ENCODE results near the gene KCNS1. TPM values are rescaled to one million over a fixed set of nuclear protein-coding genes. Genes with fewer than 3 reads are reported as not detected.

KCNS1 gene
- total and polyA plus RNA-seq, 2 of the 8 experiments (the other 6 are each of a cell fraction or from before 2014, with no cell fraction given): 1.4 to 1.8 TPM

DNA sequence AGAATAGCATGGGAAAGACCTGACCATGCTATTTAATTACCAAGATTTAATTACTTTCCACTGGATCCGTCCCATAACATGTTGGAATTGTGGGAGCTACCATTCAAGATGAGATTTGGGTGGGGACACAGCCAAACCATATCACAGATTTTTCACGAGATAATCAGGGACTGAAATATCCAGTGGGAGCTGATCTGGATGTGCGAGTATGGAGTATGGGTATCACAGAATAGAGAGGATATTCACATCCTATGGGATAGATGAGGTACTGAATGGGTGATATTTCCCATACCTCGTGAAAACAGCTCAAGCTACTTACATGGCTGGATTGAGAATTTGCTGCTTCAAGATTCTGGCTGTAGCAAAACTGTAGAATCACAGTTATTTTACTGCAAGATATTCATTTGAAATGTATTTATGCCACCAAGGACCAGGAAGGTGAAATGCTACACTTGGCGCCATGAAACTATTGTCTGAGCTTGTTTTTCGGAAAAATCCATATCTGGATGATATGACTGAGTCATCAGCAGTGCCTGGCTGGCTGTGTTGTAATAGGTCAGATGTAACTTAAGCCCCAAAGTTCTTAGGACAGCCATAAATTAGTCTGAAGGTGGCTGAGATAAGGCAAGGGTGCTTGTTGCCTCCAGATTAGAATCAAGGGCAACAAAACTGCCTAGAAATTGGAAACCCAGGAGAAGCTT, 29.8 kb downstream of the KCNS1 start:
- no peak overlapping the region for H2BK120ac ChIP-seq (replicated peaks; ENCODE audit: low read depth, low read length)
- TF ChIP-seq BACH1 (IDR thresholded peaks at IDR 0.05; ENCODE audit: low read length) (no peak), CEBPB (IDR thresholded peaks at IDR 0.05; ENCODE audit: low read depth, low read length) (no peak), SRF (IDR thresholded peaks at IDR 0.05; ENCODE audit: low read depth, low read length) (no peak), SIX5 (IDR thresholded peaks at IDR 0.05; ENCODE audit: low read depth, low read length) (no peak), CHD2 (IDR thresholded peaks at IDR 0.05; ENCODE audit: low read length) (no peak), POLR2AphosphoS5 (IDR thresholded peaks at IDR 0.05; ENCODE audit: low read depth, low read length) (no peak), TAF7 (optimal IDR thresholded peaks at IDR 0.05; ENCODE audit: borderline replicate concordance, low read depth, low read length) (no peak), RXRA (IDR thresholded peaks at IDR 0.05; ENCODE audit: insufficient read depth, low read depth, low read length) (no peak), RBBP5 (IDR thresholded peaks at IDR 0.05; ENCODE audit: borderline replicate concordance, low read depth, low read length) (no peak), SIRT6 (IDR thresholded peaks at IDR 0.05; ENCODE audit: low read length) (no peak), JUND (IDR thresholded peaks at IDR 0.05; ENCODE audit: low read length) (no peak)
- TF ChIP-seq, protein P1, sequence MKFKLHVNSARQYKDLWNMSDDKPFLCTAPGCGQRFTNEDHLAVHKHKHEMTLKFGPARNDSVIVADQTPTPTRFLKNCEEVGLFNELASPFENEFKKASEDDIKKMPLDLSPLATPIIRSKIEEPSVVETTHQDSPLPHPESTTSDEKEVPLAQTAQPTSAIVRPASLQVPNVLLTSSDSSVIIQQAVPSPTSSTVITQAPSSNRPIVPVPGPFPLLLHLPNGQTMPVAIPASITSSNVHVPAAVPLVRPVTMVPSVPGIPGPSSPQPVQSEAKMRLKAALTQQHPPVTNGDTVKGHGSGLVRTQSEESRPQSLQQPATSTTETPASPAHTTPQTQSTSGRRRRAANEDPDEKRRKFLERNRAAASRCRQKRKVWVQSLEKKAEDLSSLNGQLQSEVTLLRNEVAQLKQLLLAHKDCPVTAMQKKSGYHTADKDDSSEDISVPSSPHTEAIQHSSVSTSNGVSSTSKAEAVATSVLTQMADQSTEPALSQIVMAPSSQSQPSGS (IDR thresholded peaks at IDR 0.05; ENCODE audit: low read length): no peak

More for the DNA sequence above, 29.8 kb downstream of the KCNS1 start:
- H2BK20ac ChIP-seq (ENCODE audit: low read length): no peak overlapping the region
- CTCF ChIA-PET (ENCODE audit: partially characterized antibody): interaction anchor here (0.7 to 3.5 kb wide), 9 partner anchors 9 to 159 kb away, joined by 3 to 22 read pairs (median 4); no protein-coding TSS in a partner anchor
- H3K18ac ChIP-seq (ENCODE audit: extremely low read depth, low read length): no peak overlapping the region
- H2AK5ac ChIP-seq (ENCODE audit: low read depth, low read length): no peak overlapping the region
- no peak overlapping the region for H3K9ac ChIP-seq (replicated peaks in 1 of 4; ENCODE audit: extremely low read depth in 1 of 4, low read depth in 3 of 4, low read length in 3 of 4)
- POLR2A ChIA-PET (ENCODE audit: partially characterized antibody): interaction anchor here (1.4 kb wide), 1 partner anchor 27 kb away, joined by 3 read pairs; no protein-coding TSS in a partner anchor
- H3K27ac ChIP-seq (ENCODE audit: low read depth, low read length): no peak overlapping the region
- no peak overlapping the region for H2BK15ac ChIP-seq (ENCODE audit: low read length)
- no peak overlapping the region for H4K8ac ChIP-seq (ENCODE audit: extremely low read depth, insufficient read depth, low read length)
- no peak overlapping the region for H3K56ac ChIP-seq (replicated peaks; ENCODE audit: insufficient read length, low read depth, low read length)
- no peaks in the 10 kb centered on the region for H3K9me3 ChIP-seq (ENCODE audit: insufficient read depth in 2 of 2, low read depth in 1 of 2, low read length in 1 of 2)
- peaks cover 0 to 6% (median 2%) of the 10 kb centered on the region in 4 experiments; a peak in 2 of 8 replicates for H3K36me3 ChIP-seq (ENCODE audit: control insufficient read depth in 2 of 4, insufficient read depth in 4 of 4, low read length in 3 of 4)
- no peaks in the 10 kb centered on the region for H3K23me2 ChIP-seq (ENCODE audit: low read depth, low read length)
- FAIRE-seq: no peak
- no peak for DNase-seq (ENCODE audit: low read depth in 1 of 2, low spot score in 2 of 2)
- no peaks in the 10 kb centered on the region for H4K20me1 ChIP-seq (replicated peaks in 1 of 2; ENCODE audit: control insufficient read depth in 1 of 2, insufficient read depth in 2 of 2, low read length in 2 of 2)
- H4K5ac ChIP-seq (ENCODE audit: insufficient read length, low read depth, low read length): no peak overlapping the region
- H2BK12ac ChIP-seq (ENCODE audit: low read depth, low read length): no peak overlapping the region
- no peaks in the 10 kb centered on the region for H3K79me2 ChIP-seq (ENCODE audit: control insufficient read depth in 1 of 2, insufficient read depth in 2 of 2, low read length in 2 of 2)
- 93% methylated on average over 6 of the region's 6 CpGs; no CpG with 5 or more reads in 1 of the 2 experiments for WGBS, 2 experiments (ENCODE audit: extremely low coverage in 1 of 2, insufficient coverage in 1 of 2, insufficient read length in 1 of 2, insufficient replicate concordance in 2 of 2, low coverage in 1 of 2, low lambda C conversion rate in 2 of 2, missing lambda C conversion rate in 1 of 2)
- no peak overlapping the region for H3K23ac ChIP-seq (ENCODE audit: insufficient read length)
- no peaks in the 10 kb centered on the region for H3K27me3 ChIP-seq (replicated peaks in 1 of 4; ENCODE audit: control insufficient read depth in 3 of 4, extremely low read depth in 1 of 4, insufficient read depth in 3 of 4, low read length in 3 of 4)
- no peak overlapping the region for H2AFZ ChIP-seq (ENCODE audit: low read length)
- H3K14ac ChIP-seq (ENCODE audit: insufficient read length): no peak overlapping the region
- H3K4ac ChIP-seq (replicated peaks; ENCODE audit: insufficient read length, low read depth, low read length): no peak overlapping the region
- no peak overlapping the region for H3K4me3 ChIP-seq (ENCODE audit: extremely low read depth in 1 of 4, insufficient read depth in 2 of 4, low read depth in 3 of 4, low read length in 4 of 4)
- no peak overlapping the region for H3K4me2 ChIP-seq (ENCODE audit: insufficient read depth in 1 of 2, low read depth in 2 of 2, low read length in 2 of 2)
- no peak overlapping the region for H2BK5ac ChIP-seq (ENCODE audit: low read depth, low read length)
- H4K91ac ChIP-seq (replicated peaks; ENCODE audit: insufficient read length, low read length): no peak overlapping the region
- peaks cover 0 to under 1% (median 0%) of the 10 kb centered on the region in 4 experiments; a peak in 1 of 7 replicates for H3K4me1 ChIP-seq (replicated peaks in 1 of 4; ENCODE audit: control insufficient read depth in 3 of 4, insufficient read depth in 4 of 4, low read length in 3 of 4)
- no peaks in the 10 kb centered on the region for H3K79me1 ChIP-seq (ENCODE audit: low read depth, low read length)
